GM13977 (cell line): Measurements from ENCODE around the gene RAX2.
A peak's percentile ranks its signal among the peaks of the same experiment; 100 is the strongest.

ENCODE experiments used
- DNase-seq: peaks from one replicate; pipeline ENCODE4 v3.0.0; 2012; ENCODE audit warnings: low spot score
- in situ Hi-C: fragments of 300-500 bp; cut with MboI; formaldehyde crosslinking; loops from one replicate; pipeline ENCODE4 v1.12.0; 2022; ENCODE audit warnings: low sequenced_read_pairs, low pct_unique_long_range_greater_than_20kb, mixed read lengths, inconsistent platforms; ENCODE audit not compliant: unreplicated experiment
- TF ChIP-seq, protein P1 (sequence below): IDR thresholded peaks from 2 replicates; pipeline ENCODE4 v1.5.1; 2012; ENCODE audit warnings: mild to moderate bottlenecking, control low read depth; ENCODE audit not compliant: insufficient read depth; ENCODE audit errors: extremely low read depth, missing control alignments

The RAX2 gene

DNA sequence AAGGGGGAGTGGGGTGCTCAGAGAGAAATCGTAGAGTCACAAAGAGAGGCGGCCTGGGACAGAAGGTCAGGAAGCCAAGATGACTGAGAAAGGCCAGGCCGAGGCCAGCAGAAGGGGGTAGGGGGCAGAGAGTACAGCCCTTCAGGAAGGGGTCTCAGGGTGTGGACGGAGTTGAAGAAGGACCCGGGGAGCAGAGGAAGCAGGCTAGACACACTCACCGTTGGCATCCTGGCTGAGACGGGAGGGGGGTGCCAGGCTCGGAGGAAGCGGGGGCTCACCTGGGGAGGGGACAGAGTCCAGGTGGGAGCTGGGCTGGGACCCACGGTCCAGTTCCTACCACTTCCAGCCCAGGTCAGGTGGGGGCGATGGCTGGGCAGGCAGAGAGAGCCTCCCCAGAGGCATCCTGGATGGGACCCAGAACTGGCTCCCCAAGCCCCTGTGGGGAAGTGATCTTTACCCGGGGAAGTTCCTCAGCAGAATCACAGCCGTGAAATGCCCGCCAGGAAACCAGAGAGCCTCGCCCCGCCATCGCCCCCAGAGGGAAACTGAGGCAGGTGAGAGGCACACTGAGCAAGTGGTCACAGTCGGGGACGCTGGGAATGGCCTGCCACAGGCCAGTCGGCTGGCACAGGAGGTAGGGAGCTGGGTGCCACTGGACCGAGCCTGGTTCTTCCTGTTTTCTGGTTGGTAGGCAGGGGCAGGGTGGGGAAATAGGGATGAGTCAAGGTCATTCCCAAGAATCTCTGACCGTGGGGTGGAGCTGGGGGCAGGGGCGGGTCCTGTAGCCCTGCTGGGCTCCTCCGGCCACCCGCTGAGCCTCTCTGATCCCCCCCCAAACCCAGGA lies 12.8 kb upstream of the RAX2 start:
- no peak for DNase-seq
- in situ Hi-C loops, result no loop called here
- TF ChIP-seq, protein P1, sequence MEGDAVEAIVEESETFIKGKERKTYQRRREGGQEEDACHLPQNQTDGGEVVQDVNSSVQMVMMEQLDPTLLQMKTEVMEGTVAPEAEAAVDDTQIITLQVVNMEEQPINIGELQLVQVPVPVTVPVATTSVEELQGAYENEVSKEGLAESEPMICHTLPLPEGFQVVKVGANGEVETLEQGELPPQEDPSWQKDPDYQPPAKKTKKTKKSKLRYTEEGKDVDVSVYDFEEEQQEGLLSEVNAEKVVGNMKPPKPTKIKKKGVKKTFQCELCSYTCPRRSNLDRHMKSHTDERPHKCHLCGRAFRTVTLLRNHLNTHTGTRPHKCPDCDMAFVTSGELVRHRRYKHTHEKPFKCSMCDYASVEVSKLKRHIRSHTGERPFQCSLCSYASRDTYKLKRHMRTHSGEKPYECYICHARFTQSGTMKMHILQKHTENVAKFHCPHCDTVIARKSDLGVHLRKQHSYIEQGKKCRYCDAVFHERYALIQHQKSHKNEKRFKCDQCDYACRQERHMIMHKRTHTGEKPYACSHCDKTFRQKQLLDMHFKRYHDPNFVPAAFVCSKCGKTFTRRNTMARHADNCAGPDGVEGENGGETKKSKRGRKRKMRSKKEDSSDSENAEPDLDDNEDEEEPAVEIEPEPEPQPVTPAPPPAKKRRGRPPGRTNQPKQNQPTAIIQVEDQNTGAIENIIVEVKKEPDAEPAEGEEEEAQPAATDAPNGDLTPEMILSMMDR, result no peak

DNA sequence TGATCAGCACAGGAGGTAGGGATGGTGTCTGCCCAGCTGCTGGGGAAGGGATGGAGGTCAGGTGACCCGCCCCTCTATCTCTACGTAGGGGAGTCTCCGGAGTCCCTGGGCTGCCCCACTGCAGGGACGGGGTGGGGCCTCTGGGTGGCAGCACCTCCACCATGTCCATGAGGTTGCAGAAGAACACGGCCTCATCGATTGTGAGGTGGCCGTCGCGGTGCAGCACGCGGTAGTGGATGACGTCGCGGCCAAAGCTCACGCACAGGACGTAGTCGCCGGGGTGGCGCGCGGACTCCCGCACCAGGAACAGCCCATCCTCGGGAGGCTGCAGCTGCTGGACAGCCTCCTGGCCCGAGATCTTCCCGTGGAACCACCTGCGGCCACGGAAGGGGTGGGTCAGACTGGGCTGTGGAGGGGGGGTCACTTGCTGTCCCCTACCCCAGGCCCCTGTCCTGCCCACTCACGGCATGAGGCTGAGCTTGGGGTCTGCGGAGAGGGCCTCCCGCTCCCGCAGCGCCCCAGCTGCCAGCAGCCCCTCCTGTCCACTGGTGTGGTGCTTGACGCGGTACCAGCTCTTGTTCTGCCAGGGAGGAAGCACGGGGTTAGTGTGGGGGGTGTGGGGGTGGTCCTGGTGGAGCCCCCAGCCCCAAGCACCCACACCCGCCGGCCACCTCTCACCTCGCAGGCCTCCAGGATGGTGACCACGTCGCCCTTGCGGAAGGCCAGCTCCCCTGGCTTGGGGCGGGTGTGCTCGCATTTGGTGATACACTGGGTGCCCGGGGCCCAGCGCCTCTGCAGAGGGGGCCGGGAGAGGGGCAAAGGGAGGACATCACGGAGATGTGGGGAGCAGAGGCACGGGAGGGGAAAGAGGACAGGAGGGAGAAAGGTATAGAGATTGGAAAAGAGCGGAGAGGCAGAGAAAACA lies 11.9 kb upstream of the RAX2 start:
- TF ChIP-seq, protein P1, result peak; percentile 47
- in situ Hi-C loops, result no loop called here
- DNase-seq, result no peak

- in situ Hi-C loops, result no loop called here
These were observed 10.9 kb upstream of the RAX2 start for GRCh38 chr19:3782903-3783302.

GRCh38 chr19:3782330-3782729 lies 10.3 kb upstream of the RAX2 start:
- DNase-seq, result no peak
- in situ Hi-C loops, result no loop called here
- TF ChIP-seq, protein P1, result no peak

More at GRCh38 chr19:3782903-3783302, 10.9 kb upstream of the RAX2 start:
- no peak for DNase-seq
- TF ChIP-seq, protein P1, result no peak

DNA sequence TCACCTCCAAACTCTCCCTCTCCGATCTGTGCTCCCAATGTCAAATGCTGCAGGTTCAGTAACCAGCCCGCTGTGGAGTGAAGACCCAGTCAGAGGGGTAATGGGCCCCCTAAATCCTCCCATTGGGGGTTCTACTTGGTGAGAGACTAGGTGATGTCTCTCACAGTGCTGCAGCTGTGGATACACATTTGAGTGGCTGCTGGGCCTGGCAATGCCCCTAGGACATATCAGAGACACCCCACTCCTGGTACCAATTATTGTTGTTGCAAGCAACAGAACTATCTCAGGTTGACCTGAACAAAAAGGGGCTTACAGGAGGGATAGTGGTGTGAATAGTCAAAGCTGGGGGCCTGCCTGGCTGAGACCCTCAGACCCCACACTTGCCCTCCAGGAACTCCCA lies 9.6 kb upstream of the RAX2 start:
- TF ChIP-seq, protein P1, result no peak
- no peak for DNase-seq
- in situ Hi-C loops, result no loop called here

GRCh38 chr19:3780786-3781304 lies 8.8 kb upstream of the RAX2 start:
- in situ Hi-C loops, result no loop called here

More at GRCh38 chr19:3780786-3781304, 8.8 kb upstream of the RAX2 start:
- no peak for DNase-seq
- TF ChIP-seq, protein P1, result no peak
